HEK293 (cell line): ENCODE measurements around the gene UGT1A7.

ENCODE experiments used
- CTCF ChIA-PET: fragments of 350-600 bp; formaldehyde crosslinking; extraction: SDS; loops from one replicate; lab custom pipeline; 2021; ENCODE audit warnings: antibody characterized with exemption; lab: Yijun Ruan, JAX
- POLR2A ChIA-PET: fragments of 300-600 bp; formaldehyde crosslinking; extraction: SDS; loops from one replicate; lab custom pipeline; 2020; ENCODE audit warnings: antibody characterized with exemption, inconsistent platforms; lab: Yijun Ruan, JAX
- H3K27ac ChIP-seq: fragments of 200-500 bp; sonication (Bioruptor generic); 2 replicates; pipeline ENCODE4 v1.5.1; 2014; ENCODE audit warnings: low read depth, low read length, control low read depth, inconsistent platforms; ENCODE audit errors: extremely low read depth
- H3K36me3 ChIP-seq, 2 experiments: fragments of 200-500 bp in 1 of 2; sonication (Bioruptor generic) in 1 of 2; 1 replicate in 1 of 2; 2 replicates in 1 of 2; pipeline ENCODE4 v1.5.1; 2014 to 2017; ENCODE audit warnings: inconsistent platforms in 2 of 2, low read length in 2 of 2; ENCODE audit not compliant: control insufficient read depth in 2 of 2, insufficient read depth in 1 of 2
- H3K4me1 ChIP-seq: fragments of 200-500 bp; sonication (Bioruptor generic); 2 replicates; pipeline ENCODE4 v1.5.1; 2014; ENCODE audit warnings: mild to moderate bottlenecking, low read length, inconsistent platforms; ENCODE audit not compliant: control insufficient read depth, insufficient read depth
- H3K4me3 ChIP-seq: 2 replicates; pipeline ENCODE4 v1.5.1; 2011; ENCODE audit warnings: low read depth, mild to moderate bottlenecking, control low read depth, low read length, moderate library complexity
- H3K9me3 ChIP-seq: fragments of 200-500 bp; sonication (Bioruptor generic); 2 replicates; pipeline ENCODE4 v1.5.1; 2014; ENCODE audit warnings: low read depth, low read length, inconsistent platforms; ENCODE audit not compliant: control insufficient read depth, insufficient read depth
- HIC1 ChIP-seq: fragments of 450-650 bp; formaldehyde crosslinking; IDR thresholded peaks from 2 replicates; pipeline ENCODE4 v1.5.1; 2016; ENCODE audit warnings: missing biosample characterization, missing genetic modification characterization
- PRDM10 ChIP-seq: fragments of 450-650 bp; formaldehyde crosslinking; IDR thresholded peaks from 2 replicates; pipeline ENCODE4 v1.5.1; 2016; ENCODE audit warnings: missing biosample characterization, missing genetic modification characterization
- RBAK ChIP-seq: fragments of 450-650 bp; formaldehyde crosslinking; IDR thresholded peaks from 2 replicates; pipeline ENCODE4 v1.5.1; 2016; ENCODE audit warnings: missing biosample characterization, missing genetic modification characterization
- SP7 ChIP-seq: fragments of 450-650 bp; formaldehyde crosslinking; IDR thresholded peaks from 2 replicates; pipeline ENCODE4 v1.5.1; 2016; ENCODE audit warnings: missing biosample characterization, missing genetic modification characterization
- ZBTB11 ChIP-seq: fragments of 450-650 bp; formaldehyde crosslinking; conservative IDR thresholded peaks from 2 replicates; pipeline ENCODE4 v1.5.1; 2016; ENCODE audit warnings: low read depth, missing biosample characterization, missing genetic modification characterization
- ZNF10 ChIP-seq: fragments of 450-650 bp; formaldehyde crosslinking; IDR thresholded peaks from 2 replicates; pipeline ENCODE4 v1.5.1; 2017; ENCODE audit warnings: missing biosample characterization, missing genetic modification characterization
- ZNF140 ChIP-seq: fragments of 450-650 bp; formaldehyde crosslinking; IDR thresholded peaks from 2 replicates; pipeline ENCODE4 v1.5.1; 2016; ENCODE audit warnings: missing biosample characterization, missing genetic modification characterization
- ZNF19 ChIP-seq: fragments of 450-650 bp; formaldehyde crosslinking; IDR thresholded peaks from 2 replicates; pipeline ENCODE4; 2016; ENCODE audit warnings: missing biosample characterization, missing genetic modification characterization, low read depth
- ZNF362 ChIP-seq: fragments of 450-650 bp; formaldehyde crosslinking; IDR thresholded peaks from 2 replicates; pipeline ENCODE4 v1.5.1; 2016; ENCODE audit warnings: missing biosample characterization, missing genetic modification characterization
- ZNF433 ChIP-seq: fragments of 450-650 bp; formaldehyde crosslinking; IDR thresholded peaks from 2 replicates; pipeline ENCODE4 v1.5.1; 2016; ENCODE audit warnings: missing biosample characterization, missing genetic modification characterization, low read depth
- ZNF518A ChIP-seq: fragments of 450-650 bp; formaldehyde crosslinking; conservative IDR thresholded peaks from 2 replicates; pipeline ENCODE4 v1.5.1; 2016; ENCODE audit warnings: low read depth, missing biosample characterization, missing genetic modification characterization
- ZNF692 ChIP-seq: fragments of 450-650 bp; formaldehyde crosslinking; IDR thresholded peaks from 2 replicates; pipeline ENCODE4 v1.5.1; 2016; ENCODE audit warnings: missing biosample characterization, missing genetic modification characterization
- ZNF768 ChIP-seq: fragments of 450-650 bp; formaldehyde crosslinking; IDR thresholded peaks from 2 replicates; pipeline ENCODE4 v1.5.1; 2018; ENCODE audit warnings: missing biosample characterization, mild to moderate bottlenecking, missing genetic modification characterization
- ZNF776 ChIP-seq: fragments of 450-650 bp; formaldehyde crosslinking; IDR thresholded peaks from 2 replicates; pipeline ENCODE4 v1.5.0; 2017; ENCODE audit warnings: missing biosample characterization, missing genetic modification characterization, borderline replicate concordance
- ZNF785 ChIP-seq: fragments of 450-650 bp; formaldehyde crosslinking; IDR thresholded peaks from 2 replicates; pipeline ENCODE4 v1.5.1; 2016; ENCODE audit warnings: missing biosample characterization, missing genetic modification characterization
- ZSCAN30 ChIP-seq: fragments of 450-650 bp; IDR thresholded peaks from 2 replicates; pipeline ENCODE4 v1.5.1; 2018; ENCODE audit warnings: missing biosample characterization, mild to moderate bottlenecking, missing genetic modification characterization, moderate library complexity

UGT1A7 gene

GRCh38 chr2:233811087-233811486 is 129.4 kb downstream of the UGT1A7 start (continued):
- TF ChIP-seq ZBTB11 (tag by site-specific recombination), result no peak
- TF ChIP-seq ZNF518A (tag by site-specific recombination), result no peak
- TF ChIP-seq ZNF433 (tag by site-specific recombination), result no peak
- no peak for TF ChIP-seq ZNF362
- TF ChIP-seq SP7 (tag by site-specific recombination), result no peak
- no peak for TF ChIP-seq RBAK (tag by site-specific recombination)

GRCh38 chr2:233811732-233812131 is 130.0 kb downstream of the UGT1A7 start:
- H3K9me3 ChIP-seq, result no peaks in the 10 kb centered on the region
- ChIA-PET CTCF (no interaction called here), POLR2A (no interaction called here)
- H3K36me3 ChIP-seq, result no peaks in the 10 kb centered on the region
- H3K27ac ChIP-seq, result no peak overlapping the region
- no peak for TF ChIP-seq ZNF785 (tag by site-specific recombination)
- no peak for TF ChIP-seq ZNF768
- no peak for TF ChIP-seq ZNF140 (tag by site-specific recombination)
- TF ChIP-seq PRDM10 (tag by site-specific recombination), result no peak
- no peak for TF ChIP-seq ZNF776 (tag by site-specific recombination)
- TF ChIP-seq ZNF692 (tag by site-specific recombination), result no peak
- no peak for TF ChIP-seq ZNF433 (tag by site-specific recombination)
- no peak for TF ChIP-seq ZNF10 (tag by site-specific recombination)
- TF ChIP-seq HIC1, result no peak
- no peak for TF ChIP-seq ZNF19 (tag by site-specific recombination)
- TF ChIP-seq ZSCAN30 (tag by site-specific recombination), result no peak
- H3K4me1 ChIP-seq, result peaks cover 2% of the 10 kb centered on the region; the same call in 1 of the 2 replicates
- H3K4me3 ChIP-seq, result no peak overlapping the region
